Erythroblast (primary cell): ENCODE data around the gene HDAC2.

Experiments used
- GATA1 ChIP-seq: IDR thresholded peaks from 2 replicates; pipeline ENCODE4 v1.6.1; 2011; ENCODE audit warnings: low read depth, mild to moderate bottlenecking, control low read depth, low read length, moderate library complexity
- POLR2A ChIP-seq: IDR thresholded peaks from 2 replicates; pipeline ENCODE4 v1.6.1; 2011; ENCODE audit warnings: mild to moderate bottlenecking, low read length

DNA sequence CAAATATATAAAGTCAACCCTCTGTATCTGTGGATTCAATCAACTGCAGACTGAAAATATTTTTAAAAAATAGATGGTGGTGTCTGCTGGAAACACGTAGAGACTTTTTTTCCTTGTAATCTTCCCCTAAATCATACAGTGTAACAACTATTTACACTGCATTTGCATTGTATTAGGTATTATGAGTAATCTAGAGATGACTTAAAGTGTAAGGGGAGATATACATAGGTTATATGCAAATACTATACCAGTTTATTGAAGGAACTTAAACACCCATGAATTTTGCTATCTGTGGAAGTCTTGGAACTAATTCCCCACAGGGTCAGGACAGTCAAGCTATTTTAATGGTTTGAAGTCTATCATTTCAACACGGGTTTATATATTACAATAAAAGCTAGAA lies 10.2 kb downstream of the HDAC2 start:
- no peak for TF ChIP-seq POLR2A
- no peak for TF ChIP-seq GATA1
